ENCODE results near the gene SUCO. TPM values are rescaled to one million over a fixed set of nuclear protein-coding genes. Genes with fewer than 3 reads are reported as not detected.

SUCO gene
- total and polyA plus RNA-seq, 2 donors: 27.2 to 30.5 TPM

DNA sequence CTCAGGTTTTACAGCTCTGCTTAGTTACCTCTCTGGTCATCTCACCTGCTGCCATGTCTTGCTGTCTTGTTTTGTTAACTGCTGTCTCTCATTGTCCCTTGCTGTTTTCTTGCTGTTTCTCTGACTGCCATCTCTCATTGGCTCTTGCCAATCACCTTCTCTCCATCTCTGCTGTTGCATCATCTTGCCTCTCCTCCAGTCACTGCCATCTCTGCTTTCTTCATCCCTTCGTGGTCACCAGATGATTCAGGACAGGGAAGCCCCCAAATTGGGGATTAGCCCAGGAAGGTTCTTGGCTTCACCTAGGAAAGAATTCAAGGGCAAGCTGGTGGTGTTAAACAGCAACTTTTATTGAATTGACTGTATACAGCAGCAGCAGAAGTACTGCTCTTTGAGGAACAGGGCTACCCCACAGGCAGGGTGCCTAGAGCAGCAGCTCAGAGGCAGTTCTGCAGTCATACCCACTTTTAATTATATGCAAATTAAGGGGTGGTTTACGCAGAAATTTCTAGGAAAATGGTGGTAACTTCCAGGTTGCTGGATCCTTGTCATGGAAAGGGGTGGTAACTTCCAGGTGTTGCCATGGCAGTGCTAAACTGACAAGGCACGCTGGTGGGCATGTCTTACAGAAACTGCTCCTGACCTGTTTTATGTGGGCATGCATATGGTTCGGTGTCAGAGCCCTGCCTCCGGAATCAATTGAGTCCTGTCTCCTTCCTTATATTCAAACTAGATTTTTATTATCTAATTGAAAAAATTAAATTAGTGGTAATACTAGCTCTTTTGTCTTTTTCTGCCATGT, 33.4 kb downstream of the SUCO start:
- peaks cover 12 to 38% of the 10 kb centered on the region in 2 donors for H3K36me3 ChIP-seq (ENCODE audit: control insufficient read depth in 2 of 2, insufficient read depth in 2 of 2, low read length in 1 of 2)
- no peaks in the 10 kb centered on the region for H3K4me1 ChIP-seq (ENCODE audit: control insufficient read depth in 2 of 2, insufficient read depth in 2 of 2, low read length in 2 of 2)
- 98% methylated on average over 5 of the region's 5 CpGs for WGBS

DNA sequence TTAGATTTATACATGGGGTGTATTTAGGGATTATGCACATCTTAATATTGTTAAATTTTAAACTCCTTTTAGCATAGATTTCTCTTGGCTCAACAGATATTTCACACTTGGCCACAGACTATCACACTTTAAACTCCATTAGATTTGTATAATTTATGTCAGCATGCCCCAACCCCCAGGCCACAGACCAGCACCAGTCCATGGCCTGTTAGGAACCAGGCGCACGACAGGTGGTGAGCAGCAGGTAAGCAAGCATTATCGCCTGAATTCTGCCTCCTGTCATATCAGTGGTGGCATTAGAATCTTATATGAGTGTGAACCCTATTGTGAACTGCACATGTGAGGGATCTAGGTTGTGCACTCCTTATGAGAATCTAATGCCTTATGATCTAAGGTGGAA, 34.8 kb downstream of the SUCO start:
- H3K27me3 ChIP-seq (ENCODE audit: control insufficient read depth in 2 of 2, insufficient read depth in 1 of 2, low read length in 1 of 2): no peaks in the 10 kb centered on the region
- H3K27ac ChIP-seq (ENCODE audit: low read depth in 1 of 2, low read length in 1 of 2): no peak overlapping the region
- H3K4me3 ChIP-seq (ENCODE audit: low read length in 2 of 2): no peak overlapping the region
- 99% methylated on average over 3 of the region's 3 CpGs for WGBS
- H3K9me3 ChIP-seq (ENCODE audit: control insufficient read depth in 2 of 2, insufficient read depth in 1 of 2, low read length in 1 of 2): no peaks in the 10 kb centered on the region
- H3K4me1 ChIP-seq (ENCODE audit: control insufficient read depth in 2 of 2, insufficient read depth in 2 of 2, low read length in 2 of 2): no peaks in the 10 kb centered on the region
- peaks cover 12 to 32% of the 10 kb centered on the region in 2 donors for H3K36me3 ChIP-seq (ENCODE audit: control insufficient read depth in 2 of 2, insufficient read depth in 2 of 2, low read length in 1 of 2)
- DNase-seq (ENCODE audit: low read depth in 6 of 9, low spot score in 9 of 9): no peak

More for the DNA sequence above, 33.4 kb downstream of the SUCO start:
- H3K9me3 ChIP-seq (ENCODE audit: control insufficient read depth in 2 of 2, insufficient read depth in 1 of 2, low read length in 1 of 2): no peaks in the 10 kb centered on the region
- H3K4me3 ChIP-seq (ENCODE audit: low read length in 2 of 2): no peak overlapping the region
- DNase-seq (ENCODE audit: low read depth in 6 of 9, low spot score in 9 of 9): no peak
- H3K27ac ChIP-seq (ENCODE audit: low read depth in 1 of 2, low read length in 1 of 2): no peak overlapping the region
- H3K27me3 ChIP-seq (ENCODE audit: control insufficient read depth in 2 of 2, insufficient read depth in 1 of 2, low read length in 1 of 2): no peaks in the 10 kb centered on the region

DNA sequence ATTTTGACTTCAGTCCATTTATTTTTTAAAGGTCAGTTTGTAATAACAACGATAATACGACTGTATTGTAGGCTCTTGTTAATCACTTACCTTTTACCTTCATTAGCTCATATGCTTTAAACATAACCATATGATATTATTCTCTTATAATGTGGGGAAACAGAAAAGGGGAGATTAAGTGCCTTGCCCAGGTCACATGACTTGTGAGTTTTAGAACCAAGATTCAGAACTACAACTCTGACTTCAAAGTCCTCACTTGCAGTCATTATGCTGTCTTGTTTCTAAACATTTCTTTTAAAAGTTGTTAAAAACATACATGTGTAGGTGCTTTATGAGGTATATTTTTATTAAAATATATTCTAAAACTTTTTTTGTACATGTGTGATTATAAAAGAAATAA, 41.1 kb downstream of the SUCO start:
- DNase-seq (ENCODE audit: low read depth in 6 of 9, low spot score in 9 of 9): no peak
- 98% methylated on average over 2 of the region's 2 CpGs for WGBS
- no peak overlapping the region for H3K27ac ChIP-seq (ENCODE audit: low read depth in 1 of 2, low read length in 1 of 2)
- no peaks in the 10 kb centered on the region for H3K4me1 ChIP-seq (ENCODE audit: control insufficient read depth in 2 of 2, insufficient read depth in 2 of 2, low read length in 2 of 2)
- H3K4me3 ChIP-seq (ENCODE audit: low read length in 2 of 2): no peak overlapping the region
- no peaks in the 10 kb centered on the region for H3K27me3 ChIP-seq (ENCODE audit: control insufficient read depth in 2 of 2, insufficient read depth in 1 of 2, low read length in 1 of 2)
- peaks cover 4 to 29% of the 10 kb centered on the region in 2 donors for H3K36me3 ChIP-seq (ENCODE audit: control insufficient read depth in 2 of 2, insufficient read depth in 2 of 2, low read length in 1 of 2)
- H3K9me3 ChIP-seq (ENCODE audit: control insufficient read depth in 2 of 2, insufficient read depth in 1 of 2, low read length in 1 of 2): no peaks in the 10 kb centered on the region

DNA sequence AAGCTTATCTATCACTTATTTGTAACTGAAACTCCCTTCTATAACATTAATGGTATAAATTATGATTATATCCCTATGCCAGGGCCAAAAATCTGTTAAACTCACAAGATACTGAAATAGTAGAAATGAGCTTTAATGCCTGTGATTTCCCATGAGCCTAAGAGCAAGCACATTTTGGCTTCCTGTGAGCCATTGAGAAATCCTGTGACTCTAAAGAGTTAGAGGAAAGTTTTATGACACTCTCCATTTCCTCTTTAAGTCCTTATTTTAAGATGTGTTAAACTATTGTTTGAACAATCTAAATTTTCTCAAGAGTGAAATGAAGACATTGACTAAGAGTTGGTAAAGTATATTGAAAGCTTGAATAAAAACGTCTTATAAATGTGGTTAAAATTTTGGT, 45.6 kb downstream of the SUCO start:
- Histone ChIP-seq H3K9me3 (ENCODE audit: control insufficient read depth in 2 of 2, insufficient read depth in 1 of 2, low read length in 1 of 2) (no peaks in the 10 kb centered on the region), H3K36me3 (ENCODE audit: control insufficient read depth in 2 of 2, insufficient read depth in 2 of 2, low read length in 1 of 2) (peaks cover 2 to 15% of the 10 kb centered on the region in 2 donors), H3K4me1 (ENCODE audit: control insufficient read depth in 2 of 2, insufficient read depth in 2 of 2, low read length in 2 of 2) (no peaks in the 10 kb centered on the region), H3K27me3 (ENCODE audit: control insufficient read depth in 2 of 2, insufficient read depth in 1 of 2, low read length in 1 of 2) (no peaks in the 10 kb centered on the region), H3K4me3 (ENCODE audit: low read length in 2 of 2) (no peak overlapping the region), H3K27ac (ENCODE audit: low read depth in 1 of 2, low read length in 1 of 2) (no peak overlapping the region)
- WGBS: 97% methylated on average over 1 of the region's 1 CpG
- no peak for DNase-seq (ENCODE audit: low read depth in 6 of 9, low spot score in 9 of 9)

DNA sequence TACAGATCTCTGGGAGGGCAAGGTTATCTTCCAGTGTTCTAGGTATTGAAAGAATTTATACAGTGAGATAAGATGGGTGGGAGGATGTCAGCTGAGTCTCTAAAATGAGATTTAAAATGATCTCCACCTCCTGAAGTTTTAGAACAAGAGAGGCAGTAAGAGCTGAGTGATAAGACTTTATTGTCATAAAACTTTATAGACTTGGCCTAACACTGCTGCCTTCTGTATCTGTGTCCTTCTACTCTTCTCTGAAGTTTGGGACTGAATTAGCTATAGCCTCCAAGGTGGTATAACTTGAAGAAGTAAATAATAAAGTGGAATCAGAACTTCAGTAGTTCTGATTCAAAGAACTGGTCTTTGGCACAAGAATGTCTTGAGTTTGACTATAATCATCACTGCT, 48.3 kb downstream of the SUCO start:
- no peak overlapping the region for H3K4me3 ChIP-seq (ENCODE audit: low read length in 2 of 2)
- H3K9me3 ChIP-seq (ENCODE audit: control insufficient read depth in 2 of 2, insufficient read depth in 1 of 2, low read length in 1 of 2): no peaks in the 10 kb centered on the region
- no peak for DNase-seq (ENCODE audit: low read depth in 6 of 9, low spot score in 9 of 9)
- no peaks in the 10 kb centered on the region for H3K27me3 ChIP-seq (ENCODE audit: control insufficient read depth in 2 of 2, insufficient read depth in 1 of 2, low read length in 1 of 2)
- H3K4me1 ChIP-seq (ENCODE audit: control insufficient read depth in 2 of 2, insufficient read depth in 2 of 2, low read length in 2 of 2): no peaks in the 10 kb centered on the region
- peaks cover 2 to 17% of the 10 kb centered on the region in 2 donors for H3K36me3 ChIP-seq (ENCODE audit: control insufficient read depth in 2 of 2, insufficient read depth in 2 of 2, low read length in 1 of 2)
- no peak overlapping the region for H3K27ac ChIP-seq (ENCODE audit: low read depth in 1 of 2, low read length in 1 of 2)

DNA sequence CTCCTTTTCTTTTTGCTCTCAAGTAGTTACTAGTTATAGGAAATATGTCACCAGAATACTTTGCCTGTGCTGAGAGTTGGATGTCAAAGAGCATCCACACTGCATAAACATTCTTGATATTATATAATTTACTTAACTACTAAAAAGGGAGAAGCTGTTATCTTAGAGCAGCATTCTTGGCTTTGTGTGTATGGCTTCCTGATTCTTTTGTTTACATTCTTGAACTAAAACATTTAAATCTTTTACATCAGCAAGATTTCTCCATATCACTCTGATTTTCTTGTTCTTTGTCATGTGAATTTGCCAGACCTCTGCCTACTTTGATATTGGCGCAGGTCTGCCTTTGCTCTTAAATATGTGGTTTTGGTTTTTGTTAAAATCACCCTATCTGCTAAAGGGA, 48.8 kb downstream of the SUCO start:
- Histone ChIP-seq H3K4me1 (ENCODE audit: control insufficient read depth in 2 of 2, insufficient read depth in 2 of 2, low read length in 2 of 2) (no peaks in the 10 kb centered on the region), H3K27ac (ENCODE audit: low read depth in 1 of 2, low read length in 1 of 2) (no peak overlapping the region), H3K4me3 (ENCODE audit: low read length in 2 of 2) (no peak overlapping the region), H3K9me3 (ENCODE audit: control insufficient read depth in 2 of 2, insufficient read depth in 1 of 2, low read length in 1 of 2) (no peaks in the 10 kb centered on the region), H3K36me3 (ENCODE audit: control insufficient read depth in 2 of 2, insufficient read depth in 2 of 2, low read length in 1 of 2) (peaks cover 2 to 17% of the 10 kb centered on the region in 2 donors), H3K27me3 (ENCODE audit: control insufficient read depth in 2 of 2, insufficient read depth in 1 of 2, low read length in 1 of 2) (no peaks in the 10 kb centered on the region)
- no peak for DNase-seq (ENCODE audit: low read depth in 6 of 9, low spot score in 9 of 9)
- 76% methylated on average over 1 of the region's 1 CpG for WGBS

DNA sequence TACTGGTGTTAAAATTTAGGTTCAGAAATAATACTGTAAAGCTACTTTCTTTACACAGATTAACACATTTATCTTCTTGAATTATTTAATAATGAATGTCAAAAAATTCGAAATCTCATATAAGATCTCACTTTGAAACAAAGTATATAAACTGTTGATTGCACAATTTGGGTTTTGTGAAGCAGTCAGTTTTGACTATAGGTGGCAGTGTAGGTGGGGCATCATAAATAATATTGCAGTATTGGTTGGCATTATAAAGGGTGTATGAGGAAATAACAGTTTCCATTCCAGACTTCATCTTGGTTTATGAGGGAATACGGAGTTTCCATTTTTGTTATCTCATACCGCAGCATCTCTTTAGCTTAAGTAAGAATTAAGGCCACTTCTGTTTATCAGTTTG, 49.9 kb downstream of the SUCO start:
- Histone ChIP-seq H3K27ac (ENCODE audit: low read depth in 1 of 2, low read length in 1 of 2) (no peak overlapping the region), H3K27me3 (ENCODE audit: control insufficient read depth in 2 of 2, insufficient read depth in 1 of 2, low read length in 1 of 2) (no peaks in the 10 kb centered on the region), H3K4me1 (ENCODE audit: control insufficient read depth in 2 of 2, insufficient read depth in 2 of 2, low read length in 2 of 2) (no peaks in the 10 kb centered on the region), H3K9me3 (ENCODE audit: control insufficient read depth in 2 of 2, insufficient read depth in 1 of 2, low read length in 1 of 2) (no peaks in the 10 kb centered on the region), H3K36me3 (ENCODE audit: control insufficient read depth in 2 of 2, insufficient read depth in 2 of 2, low read length in 1 of 2) (peaks cover 2 to 17% of the 10 kb centered on the region in 2 donors), H3K4me3 (ENCODE audit: low read length in 2 of 2) (no peak overlapping the region)
- no peak for DNase-seq (ENCODE audit: low read depth in 6 of 9, low spot score in 9 of 9)
- WGBS: 96% methylated on average over 3 of the region's 3 CpGs

DNA sequence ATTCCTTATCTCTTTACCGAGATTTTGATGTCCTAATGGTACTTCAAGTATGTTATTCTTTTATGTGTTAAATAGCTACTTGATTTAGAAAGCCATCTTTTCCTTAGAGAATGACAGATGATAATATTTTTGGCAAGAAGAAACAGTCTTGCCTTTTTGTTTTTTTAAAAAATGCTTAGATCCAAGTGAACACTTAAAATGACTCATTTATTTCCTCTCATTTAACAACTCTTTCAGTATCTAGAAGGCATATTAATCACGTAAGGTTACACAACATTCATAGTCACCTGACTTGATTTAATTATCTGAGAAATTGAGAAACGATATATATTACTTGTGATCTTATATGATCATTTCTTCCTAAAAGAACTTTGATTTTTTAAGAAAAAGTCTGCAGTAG, 52.4 kb downstream of the SUCO start:
- Histone ChIP-seq H3K4me3 (ENCODE audit: low read length in 2 of 2) (no peak overlapping the region), H3K27ac (ENCODE audit: low read depth in 1 of 2, low read length in 1 of 2) (no peak overlapping the region), H3K4me1 (ENCODE audit: control insufficient read depth in 2 of 2, insufficient read depth in 2 of 2, low read length in 2 of 2) (no peaks in the 10 kb centered on the region), H3K36me3 (ENCODE audit: control insufficient read depth in 2 of 2, insufficient read depth in 2 of 2, low read length in 1 of 2) (peaks cover 8 to 29% of the 10 kb centered on the region in 2 donors), H3K9me3 (ENCODE audit: control insufficient read depth in 2 of 2, insufficient read depth in 1 of 2, low read length in 1 of 2) (no peaks in the 10 kb centered on the region), H3K27me3 (ENCODE audit: control insufficient read depth in 2 of 2, insufficient read depth in 1 of 2, low read length in 1 of 2) (no peaks in the 10 kb centered on the region)
- 88% methylated on average over 3 of the region's 3 CpGs for WGBS
- no peak for DNase-seq (ENCODE audit: low read depth in 6 of 9, low spot score in 9 of 9)

DNA sequence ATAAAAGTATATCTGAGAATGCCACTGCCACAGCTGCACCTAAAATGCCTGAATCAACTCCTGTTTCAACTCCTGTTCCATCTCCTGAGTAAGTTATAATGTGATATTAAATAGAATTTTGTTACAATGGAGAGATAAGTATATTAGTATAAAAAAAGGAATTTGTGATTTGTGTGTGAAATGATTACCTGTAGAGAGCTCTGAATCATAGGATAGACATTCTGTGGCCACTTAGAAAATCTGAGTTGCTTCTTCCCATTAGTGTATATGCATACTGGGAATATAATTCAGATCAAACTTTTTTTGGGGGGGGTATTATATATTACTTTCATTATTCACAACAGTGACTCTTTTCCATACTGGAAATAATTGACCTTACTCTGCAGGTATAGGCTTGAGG, 52.9 kb downstream of the SUCO start:
- H3K4me3 ChIP-seq (ENCODE audit: low read length in 2 of 2): no peak overlapping the region
- no peaks in the 10 kb centered on the region for H3K4me1 ChIP-seq (ENCODE audit: control insufficient read depth in 2 of 2, insufficient read depth in 2 of 2, low read length in 2 of 2)
- no peak for DNase-seq (ENCODE audit: low read depth in 6 of 9, low spot score in 9 of 9)
- H3K9me3 ChIP-seq (ENCODE audit: control insufficient read depth in 2 of 2, insufficient read depth in 1 of 2, low read length in 1 of 2): no peaks in the 10 kb centered on the region
- H3K27ac ChIP-seq (ENCODE audit: low read depth in 1 of 2, low read length in 1 of 2): no peak overlapping the region
- H3K36me3 ChIP-seq (ENCODE audit: control insufficient read depth in 2 of 2, insufficient read depth in 2 of 2, low read length in 1 of 2): peaks cover 6 to 33% of the 10 kb centered on the region in 2 donors
- no peaks in the 10 kb centered on the region for H3K27me3 ChIP-seq (ENCODE audit: control insufficient read depth in 2 of 2, insufficient read depth in 1 of 2, low read length in 1 of 2)
